T-helper 2 cell treated with Interferon-gamma antibody and Interleukin-4, amounts not matched to agents 100 ng/mL and 5 ng/mL, for 36 hours (primary cell): ENCODE results near the gene NAPB. TPM values are rescaled to one million over a fixed set of nuclear protein-coding genes. Genes with fewer than 3 reads are reported as not detected.

ENCODE experiments used
- intact Hi-C: fragments of 100-400 bp; cut with micrococcal nuclease; formaldehyde crosslinking; loops from one replicate; pipeline ENCODE4 v1.15.1; 2023
- total RNA-seq: library from RNA; stranded (reverse); gene quantifications from 2 replicates; pipeline ENCODE4 v1.2.3, GENCODE V29; 2022

Gene NAPB
- total RNA-seq, 1 donor from 2014 or later, result 12.2 TPM

GRCh38 chr20:23407781-23408464 is 13.4 kb downstream of the NAPB start:
- intact Hi-C loops, result no loop called here

GRCh38 chr20:23406880-23407279 is 14.4 kb downstream of the NAPB start:
- intact Hi-C loops, result no loop called here

GRCh38 chr20:23404196-23404595 is 17.1 kb downstream of the NAPB start:
- intact Hi-C loops, result no loop called here

- intact Hi-C loops, result no loop called here
These were observed 17.5 kb downstream of the NAPB start for GRCh38 chr20:23403751-23404150.

- intact Hi-C loops, result no loop called here
These were observed 20.2 kb downstream of the NAPB start for GRCh38 chr20:23401051-23401450.

GRCh38 chr20:23399568-23400241 is 21.6 kb downstream of the NAPB start:
- intact Hi-C loops, result loop anchor here (1.0 kb wide), 2 partner anchors 21 to 37 kb away; partner anchors contain the start of gene GZF1

- intact Hi-C loops, result no loop called here
These were observed 23.3 kb downstream of the NAPB start for GRCh38 chr20:23397961-23398360.

- intact Hi-C loops, result no loop called here
These were observed 24.2 kb downstream of the NAPB start for GRCh38 chr20:23396950-23397627.

GRCh38 chr20:23393996-23394775 is 27.1 kb downstream of the NAPB start:
- intact Hi-C loops, result no loop called here

- intact Hi-C loops, result no loop called here
These were observed 29.5 kb downstream of the NAPB start for GRCh38 chr20:23391707-23392310.

GRCh38 chr20:23390091-23390774 is 31.1 kb downstream of the NAPB start:
- intact Hi-C loops, result no loop called here

GRCh38 chr20:23387118-23387443 is 34.2 kb downstream of the NAPB start:
- intact Hi-C loops, result no loop called here

GRCh38 chr20:23386304-23387117 is 34.8 kb downstream of the NAPB start:
- intact Hi-C loops, result no loop called here

- intact Hi-C loops, result no loop called here
These were observed 39.4 kb downstream of the NAPB start for GRCh38 chr20:23381876-23382275.

- intact Hi-C loops, result no loop called here
These were observed 41.5 kb downstream of the NAPB start for GRCh38 chr20:23379772-23380171.

GRCh38 chr20:23375827-23376226 is 45.5 kb downstream of the NAPB start:
- intact Hi-C loops, result no loop called here

GRCh38 chr20:23374441-23374840 is 46.8 kb downstream of the NAPB start:
- intact Hi-C loops, result no loop called here

GRCh38 chr20:23371496-23371895 is 49.8 kb downstream of the NAPB start:
- intact Hi-C loops, result no loop called here

GRCh38 chr20:23370873-23371272 is 50.4 kb downstream of the NAPB start:
- intact Hi-C loops, result no loop called here

- intact Hi-C loops, result no loop called here
These were observed 51.0 kb downstream of the NAPB start for GRCh38 chr20:23370274-23370673.
